IPS-NIHi11 (cell line): ENCODE data around the gene SPNS1.
A peak's percentile ranks its signal among the peaks of the same experiment; 100 is the strongest.
"Not testable (repeated sequence)": the region's sequence is repeated elsewhere in the genome, so short reads cannot be mapped to it uniquely, and the experiment has no call there.

Source experiments
- DNase-seq: peaks from one replicate; pipeline ENCODE4 v3.0.0; 2012; ENCODE audit warnings: mixed read lengths, low spot score

SPNS1 gene

GRCh38 chr16:28990375-28991040, 15.9 kb downstream of the SPNS1 start:
- DNase-seq: no peak

DNA sequence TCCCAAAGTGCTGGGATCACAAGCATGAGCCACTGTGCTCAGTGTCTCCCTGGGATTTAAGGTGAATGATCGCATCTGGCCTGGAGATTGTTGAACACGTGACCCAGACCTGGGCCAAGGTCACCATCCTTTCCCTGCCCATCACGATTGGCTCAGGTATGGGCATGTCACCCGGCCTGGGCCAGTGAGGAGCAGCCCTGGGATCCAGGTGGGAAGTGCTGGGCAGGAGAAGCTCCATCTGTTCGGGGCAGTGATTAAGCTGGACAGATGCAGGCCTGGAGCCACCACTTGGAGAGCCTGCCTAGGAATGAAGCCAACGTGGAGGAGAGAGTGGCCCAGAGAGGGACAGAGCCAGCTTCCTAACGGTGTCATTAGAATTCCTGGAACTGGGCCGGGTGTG, 17.1 kb downstream of the SPNS1 start:
- DNase-seq: no peak

GRCh38 chr16:28992496-28992895, 17.9 kb downstream of the SPNS1 start:
- no peak for DNase-seq

GRCh38 chr16:28998837-28999236, 24.3 kb downstream of the SPNS1 start:
- DNase-seq: no peak

DNA sequence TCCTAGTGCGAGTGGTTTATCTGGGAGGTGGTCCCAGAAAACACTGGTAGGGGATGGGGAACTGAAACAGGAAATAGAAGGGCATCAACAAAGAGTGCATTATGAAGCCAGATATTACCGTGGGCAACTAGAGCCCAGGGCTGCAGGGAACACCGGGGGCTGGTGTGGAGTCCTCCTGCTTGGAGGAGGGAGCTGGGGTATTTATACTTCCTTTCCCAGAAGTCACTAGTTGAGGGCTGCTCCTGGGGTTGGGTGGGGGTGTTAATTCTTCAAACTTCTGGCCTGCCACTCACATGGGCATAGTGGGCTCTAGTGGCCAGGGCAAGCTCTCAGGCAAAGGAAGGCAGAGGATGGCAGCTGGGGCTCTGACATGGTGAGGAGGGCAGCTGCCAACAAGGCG, 25.0 kb downstream of the SPNS1 start:
- DNase-seq: no peak

GRCh38 chr16:29000019-29000418, 25.4 kb downstream of the SPNS1 start:
- no peak for DNase-seq

DNA sequence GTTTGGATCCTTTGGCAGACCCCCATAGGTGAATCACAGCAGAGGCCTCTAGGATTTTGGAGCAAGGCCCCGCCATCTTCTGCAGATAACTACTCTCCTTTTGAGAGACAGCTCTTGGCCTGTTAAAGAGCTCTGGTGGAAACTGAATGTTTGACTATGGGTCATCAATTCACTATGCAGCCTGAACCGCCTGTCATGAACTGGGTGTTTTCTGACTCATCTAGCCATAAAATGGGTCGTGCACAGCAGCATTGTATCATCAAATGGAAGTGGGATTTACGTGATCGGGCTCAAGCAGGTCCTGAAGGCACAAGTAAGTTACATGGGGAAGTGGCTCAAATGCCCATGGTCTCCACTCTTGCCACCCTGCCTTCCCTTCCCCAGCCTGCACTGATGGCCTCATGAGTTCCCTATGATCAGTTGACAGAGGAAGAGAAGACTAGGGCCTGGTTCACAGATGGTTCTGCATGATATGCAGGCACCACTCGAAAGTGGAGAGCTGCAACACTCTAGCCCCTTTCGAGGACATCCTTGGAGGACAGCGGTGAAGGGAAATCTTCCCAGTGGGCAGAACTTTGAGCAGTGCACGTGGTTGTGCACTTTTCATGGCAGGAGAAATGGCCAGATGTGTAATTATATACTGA, 30.0 kb downstream of the SPNS1 start:
- DNase-seq: not testable (repeated sequence)

GRCh38 chr16:29007730-29008593, 33.4 kb downstream of the SPNS1 start:
- DNase-seq: no peak

DNA sequence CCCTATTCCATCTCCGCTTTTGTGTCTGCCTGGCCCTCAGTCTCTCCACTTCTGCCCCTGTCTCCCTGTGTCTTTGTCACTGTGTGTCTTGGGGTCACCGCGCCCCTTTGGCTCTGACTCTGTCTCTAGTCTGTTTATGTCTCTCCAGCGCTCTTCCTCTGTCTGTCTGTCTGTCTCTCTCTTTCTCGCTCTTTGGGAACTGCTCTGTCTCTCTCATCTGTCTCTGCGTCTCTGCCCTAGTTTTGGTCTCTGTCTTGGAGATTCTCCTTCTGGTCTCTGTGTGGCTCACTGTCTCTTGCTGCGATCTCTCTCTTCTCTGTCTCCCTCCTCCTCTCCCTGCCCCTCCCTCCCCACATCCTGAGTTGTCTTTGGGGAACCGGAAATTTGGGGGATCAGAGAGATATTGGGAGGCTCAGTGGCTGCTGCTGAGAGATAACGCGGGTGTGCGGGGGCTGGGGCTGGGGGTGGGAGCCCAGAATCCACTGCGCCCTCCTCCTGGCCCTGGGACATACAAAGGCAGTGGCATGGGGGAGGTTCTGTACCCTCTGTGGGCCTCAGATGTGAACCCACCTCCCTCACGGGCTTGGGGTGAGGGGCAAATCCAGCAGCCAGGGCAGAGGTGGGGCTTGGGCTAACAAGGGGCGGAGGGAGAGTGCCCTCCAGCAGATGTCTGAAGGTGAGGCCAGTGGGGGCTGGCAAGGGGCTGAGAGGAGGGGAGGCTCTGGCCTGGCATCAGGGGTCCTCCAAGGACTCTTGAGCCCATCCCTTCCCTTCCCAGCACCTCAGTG, 34.7 kb downstream of the SPNS1 start:
- no peak for DNase-seq

GRCh38 chr16:29009838-29010166, 35.2 kb downstream of the SPNS1 start:
- no peak for DNase-seq

GRCh38 chr16:29011112-29011511, 36.5 kb downstream of the SPNS1 start:
- peak; percentile 68 for DNase-seq

GRCh38 chr16:29011851-29012250, 37.3 kb downstream of the SPNS1 start:
- no peak for DNase-seq

- DNase-seq: no peak
Observed at GRCh38 chr16:29012913-29013553, 38.5 kb downstream of the SPNS1 start.

DNA sequence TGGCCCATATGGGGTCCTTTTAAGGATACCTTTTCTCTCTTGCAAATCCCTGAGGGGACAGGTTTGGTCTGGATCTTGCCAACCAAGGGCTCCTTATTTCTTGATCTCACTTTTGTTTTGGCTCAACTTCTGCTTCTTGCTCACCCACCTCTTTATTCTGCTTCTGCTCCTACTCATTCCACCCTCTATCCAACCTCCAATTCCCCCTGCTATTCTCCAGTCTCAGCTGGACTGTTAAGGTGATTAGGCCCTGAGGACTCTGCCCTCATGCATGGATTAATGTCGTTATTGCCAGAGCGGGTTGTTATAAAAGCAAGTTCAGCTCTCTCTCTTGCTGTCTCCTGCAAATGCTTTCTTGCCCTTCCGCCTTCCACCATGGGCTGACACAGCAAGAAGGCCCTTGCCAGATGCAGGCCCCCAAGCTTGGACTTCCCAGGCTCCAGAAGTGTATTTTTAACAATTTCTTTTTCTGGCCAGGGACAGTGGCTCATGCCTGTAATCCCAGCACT, 40.0 kb downstream of the SPNS1 start:
- DNase-seq: no peak

DNA sequence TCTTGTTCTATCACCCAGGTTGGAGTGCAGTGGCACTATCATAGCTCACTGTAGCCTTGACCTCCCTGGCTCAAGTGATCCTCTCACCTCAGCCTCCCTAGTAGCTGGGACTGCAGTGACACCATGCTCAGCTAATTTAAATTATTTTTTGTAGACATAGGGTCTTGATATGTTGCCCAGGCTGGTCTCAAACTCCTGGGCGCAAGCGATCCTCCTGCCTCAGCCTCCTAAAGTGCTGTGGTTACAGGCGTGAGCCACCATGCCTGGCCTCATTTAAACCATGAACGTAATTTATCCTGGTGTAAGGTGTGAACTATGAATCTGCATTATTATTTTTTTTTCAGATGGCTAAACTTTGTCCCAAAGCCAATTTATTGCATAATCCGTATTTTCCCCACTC, 47.6 kb downstream of the SPNS1 start:
- DNase-seq: no peak

DNA sequence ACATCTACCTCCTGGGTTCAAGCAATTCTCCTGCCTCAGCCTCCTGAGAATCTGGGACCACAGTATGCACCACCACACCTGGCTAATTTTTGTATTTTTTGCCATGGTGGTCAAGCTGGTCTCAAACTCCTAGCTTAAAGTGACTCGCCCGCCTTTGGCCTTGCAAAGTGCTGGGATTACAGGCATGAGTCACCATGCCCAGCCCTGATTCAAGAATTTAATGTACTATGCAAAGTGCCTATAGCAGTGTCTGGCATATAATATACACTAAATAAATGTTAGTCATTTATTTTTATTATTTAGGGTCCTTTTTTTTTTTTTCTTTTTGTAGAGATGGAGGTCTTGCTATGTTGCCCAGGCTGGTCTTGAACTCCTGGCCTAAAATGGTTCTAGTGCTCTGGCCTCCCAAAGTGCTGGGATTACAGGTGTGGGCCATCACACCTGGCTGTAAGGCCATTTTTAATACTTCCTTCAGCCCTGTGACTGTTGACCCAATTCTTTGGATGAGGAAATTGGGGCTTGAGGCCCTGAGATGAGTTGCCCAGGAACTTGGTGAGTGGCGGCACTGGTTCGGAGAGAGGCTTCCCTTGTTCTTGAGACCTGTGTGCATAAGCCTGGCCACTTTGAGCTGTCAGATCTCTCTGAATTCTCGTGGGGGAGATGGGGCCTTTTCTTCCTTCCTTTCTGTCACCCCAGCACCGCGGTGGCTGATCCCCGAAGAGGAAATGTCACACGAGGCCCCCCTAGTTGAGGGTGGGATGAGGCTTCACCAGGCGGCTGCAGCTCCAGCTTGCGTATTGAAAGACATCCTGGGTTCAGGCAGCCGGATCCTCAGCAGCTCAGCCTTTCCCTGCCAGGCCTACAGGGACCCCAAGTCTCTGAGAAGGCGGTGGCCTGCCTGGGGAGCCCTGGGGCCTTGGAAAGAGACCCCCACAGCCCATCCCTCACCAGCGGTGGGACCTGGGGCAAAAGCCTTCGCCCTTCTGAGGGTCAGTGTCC, 49.0 kb downstream of the SPNS1 start:
- DNase-seq: no peak

- no peak for DNase-seq
Observed at GRCh38 chr16:29024278-29024677, 49.7 kb downstream of the SPNS1 start.

DNA sequence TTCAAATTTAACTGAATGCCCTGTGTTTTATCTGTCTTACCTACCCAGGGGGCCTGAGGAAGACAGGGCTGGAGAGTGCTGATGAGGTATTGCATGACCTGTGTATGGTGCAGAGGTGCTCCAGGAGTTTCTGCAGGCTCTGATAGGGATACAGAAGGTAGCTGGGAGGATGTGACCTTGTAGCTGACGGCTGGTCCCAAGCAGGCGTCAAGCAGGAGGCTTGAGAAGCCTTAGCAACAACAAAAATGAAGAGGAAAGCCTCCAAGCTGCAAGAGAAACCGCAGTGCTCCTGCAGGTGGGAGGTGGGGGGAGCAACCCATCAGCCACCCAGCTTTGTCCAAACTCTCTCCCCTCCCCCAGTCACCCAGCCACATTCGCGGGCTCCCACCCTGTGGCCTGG, 50.6 kb downstream of the SPNS1 start:
- DNase-seq: no peak

DNA sequence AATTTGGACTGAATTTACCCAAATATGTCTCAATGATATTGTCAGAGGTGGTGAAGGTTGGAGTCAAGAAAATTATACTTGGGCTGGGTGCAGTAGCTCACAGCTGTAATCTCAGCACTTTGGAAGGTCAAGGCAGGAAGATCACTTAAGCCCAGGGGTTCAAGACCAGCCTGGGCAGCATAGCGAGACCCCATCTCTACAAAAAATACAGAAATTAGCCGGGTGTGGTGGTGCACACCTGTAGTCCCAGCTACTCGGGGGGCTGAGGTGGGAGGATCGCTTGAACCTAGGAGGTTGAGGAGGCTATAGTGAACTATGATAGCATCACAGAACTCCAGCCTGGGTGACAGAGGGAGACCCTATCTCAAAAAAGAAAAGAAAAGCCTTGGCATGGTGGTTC, 51.2 kb downstream of the SPNS1 start:
- DNase-seq: no peak

GRCh38 chr16:29028457-29029167, 54.0 kb downstream of the SPNS1 start:
- DNase-seq: no peak
